Calu3 (cell line): ENCODE results near the gene MAGEA2. TPM values are rescaled to one million over a fixed set of nuclear protein-coding genes. Genes with fewer than 3 reads are reported as not detected.

Experiments
- total RNA-seq: library from RNA; stranded (reverse); gene quantifications from 2 replicates; pipeline ENCODE4 v1.2.3, GENCODE V29; 2022

The MAGEA2 gene
- total RNA-seq, 1 experiment from 2014 or later = not detected

Other genes with a start within 250 kb of the MAGEA2 start
- not detected in 2 replicates for gene GABRQ, start 115.9 kb downstream of the MAGEA2 start, total RNA-seq
- gene MAGEA3, start 55.0 kb downstream of the MAGEA2 start, total RNA-seq = not detected in 2 replicates
- gene CSAG2, start 44.6 kb downstream of the MAGEA2 start, total RNA-seq = not detected in 2 replicates
- not detected in 2 replicates for gene MAGEA2B, start 39.2 kb downstream of the MAGEA2 start, total RNA-seq
- not detected in 2 replicates for gene CSAG1, start 20.1 kb downstream of the MAGEA2 start, total RNA-seq
- gene MAGEA12, start 20.1 kb downstream of the MAGEA2 start, total RNA-seq = not detected in 2 replicates
- not detected in 2 replicates for gene CSAG3, start 5.4 kb upstream of the MAGEA2 start, total RNA-seq
- not detected in 2 replicates for gene MAGEA6, start 15.8 kb upstream of the MAGEA2 start, total RNA-seq
- gene CETN2, start 76.9 kb upstream of the MAGEA2 start, total RNA-seq = 38.5 and 40.2 TPM in 2 replicates
- 36.5 and 38.1 TPM in 2 replicates for gene NSDHL, start 77.2 kb upstream of the MAGEA2 start, total RNA-seq
- 24.3 and 25.2 TPM in 2 replicates for gene ZNF185, start 144.2 kb upstream of the MAGEA2 start, total RNA-seq
- not detected in 2 replicates for gene PNMA5, start 240.3 kb upstream of the MAGEA2 start, total RNA-seq